NOMO-1 treated with DMSO at 0.1 percent for 48 hours (cell line): ENCODE data around the gene PDE9A.

Experiments used
- DNase-seq: peaks from one replicate; lab custom pipeline; 2025; ENCODE audit not compliant: unreplicated experiment; lab: John Stamatoyannopoulos, UW

Gene PDE9A

GRCh38 chr21:42684109-42684916 lies 30.9 kb downstream of the PDE9A start:
- no peak for DNase-seq

GRCh38 chr21:42685036-42685435 lies 31.6 kb downstream of the PDE9A start:
- no peak for DNase-seq

- no peak for DNase-seq
These were observed 32.6 kb downstream of the PDE9A start for GRCh38 chr21:42685954-42686500.

- DNase-seq, result no peak
These were observed 34.4 kb downstream of the PDE9A start for GRCh38 chr21:42687796-42688195.

GRCh38 chr21:42688226-42688840 lies 34.9 kb downstream of the PDE9A start:
- DNase-seq, result no peak

GRCh38 chr21:42688841-42689371 lies 35.5 kb downstream of the PDE9A start:
- DNase-seq, result no peak

GRCh38 chr21:42690586-42690985 lies 37.2 kb downstream of the PDE9A start:
- no peak for DNase-seq

- DNase-seq, result no peak
These were observed 38.6 kb downstream of the PDE9A start for GRCh38 chr21:42691901-42692559.

GRCh38 chr21:42692688-42693087 lies 39.3 kb downstream of the PDE9A start:
- DNase-seq, result no peak

GRCh38 chr21:42694751-42695696 lies 41.6 kb downstream of the PDE9A start:
- DNase-seq, result no peak

- DNase-seq, result no peak
These were observed 42.4 kb downstream of the PDE9A start for GRCh38 chr21:42695697-42696380.

- DNase-seq, result no peak
These were observed 43.1 kb downstream of the PDE9A start for GRCh38 chr21:42696501-42697040.

GRCh38 chr21:42698733-42699132 lies 45.3 kb downstream of the PDE9A start:
- DNase-seq, result no peak

- DNase-seq, result no peak
These were observed 45.8 kb downstream of the PDE9A start for GRCh38 chr21:42699196-42699595.

- DNase-seq, result no peak
These were observed 48.5 kb downstream of the PDE9A start for GRCh38 chr21:42701706-42702456.

- DNase-seq, result no peak
These were observed 49.3 kb downstream of the PDE9A start for GRCh38 chr21:42702720-42703119.

GRCh38 chr21:42703136-42703908 lies 49.9 kb downstream of the PDE9A start:
- no peak for DNase-seq

- DNase-seq, result no peak
These were observed 50.5 kb downstream of the PDE9A start for GRCh38 chr21:42703965-42704364.
